Right lobe of liver (tissue), 4 donors: Measurements from ENCODE around the gene CCDC121.
"Not testable (repeated sequence)": the region's sequence is repeated elsewhere in the genome, so short reads cannot be mapped to it uniquely, and the experiment has no call there.

Source experiments
- CTCF ChIP-seq, 4 donors: fragments of 200-600 bp in 3 of 4; fragments of 450-650 bp in 1 of 4; IDR thresholded peaks; one replicate each; pipeline versions ENCODE4 v1.5.1 to v1.8.0; 2016 to 2022; ENCODE audit warnings: antibody characterized with exemption in 4 of 4, mild to moderate bottlenecking in 2 of 4
- POLR2A ChIP-seq: fragments of 450-650 bp; IDR thresholded peaks from one replicate; pipeline ENCODE4 v1.6.1; 2017; ENCODE audit warnings: antibody characterized with exemption, mild to moderate bottlenecking
- donor health status: DM: no; HTN: no; CAD: no.
- donor health status: DM: no; HTN: no; CAD: no.
- donor health status: DM: no; HTN: yes; CAD: no.

- TF ChIP-seq CTCF (IDR thresholded peaks at IDR 0.05); POLR2A: not testable (repeated sequence)
These were observed 2.5 kb downstream of the CCDC121 start for GRCh38 chr2:27626323-27626722.
